Choroid plexus epithelial cell (primary cell): ENCODE data around the gene TRAM2.

Experiments used
- DNase-seq: peaks from one replicate; pipeline ENCODE4 v3.0.0-alpha.2; 2010; ENCODE audit warnings: low read depth
- H3K4me3 ChIP-seq: 2 replicates; pipeline ENCODE4 v1.5.1; 2011; ENCODE audit warnings: low read depth, mild to moderate bottlenecking, control low read depth, low read length, moderate library complexity
- TF ChIP-seq, protein P1 (sequence below): conservative IDR thresholded peaks from 2 replicates; pipeline ENCODE4 v1.5.1; 2011; ENCODE audit warnings: low read depth, mild to moderate bottlenecking, control low read depth, inconsistent platforms, low read length, moderate library complexity

The TRAM2 gene

DNA sequence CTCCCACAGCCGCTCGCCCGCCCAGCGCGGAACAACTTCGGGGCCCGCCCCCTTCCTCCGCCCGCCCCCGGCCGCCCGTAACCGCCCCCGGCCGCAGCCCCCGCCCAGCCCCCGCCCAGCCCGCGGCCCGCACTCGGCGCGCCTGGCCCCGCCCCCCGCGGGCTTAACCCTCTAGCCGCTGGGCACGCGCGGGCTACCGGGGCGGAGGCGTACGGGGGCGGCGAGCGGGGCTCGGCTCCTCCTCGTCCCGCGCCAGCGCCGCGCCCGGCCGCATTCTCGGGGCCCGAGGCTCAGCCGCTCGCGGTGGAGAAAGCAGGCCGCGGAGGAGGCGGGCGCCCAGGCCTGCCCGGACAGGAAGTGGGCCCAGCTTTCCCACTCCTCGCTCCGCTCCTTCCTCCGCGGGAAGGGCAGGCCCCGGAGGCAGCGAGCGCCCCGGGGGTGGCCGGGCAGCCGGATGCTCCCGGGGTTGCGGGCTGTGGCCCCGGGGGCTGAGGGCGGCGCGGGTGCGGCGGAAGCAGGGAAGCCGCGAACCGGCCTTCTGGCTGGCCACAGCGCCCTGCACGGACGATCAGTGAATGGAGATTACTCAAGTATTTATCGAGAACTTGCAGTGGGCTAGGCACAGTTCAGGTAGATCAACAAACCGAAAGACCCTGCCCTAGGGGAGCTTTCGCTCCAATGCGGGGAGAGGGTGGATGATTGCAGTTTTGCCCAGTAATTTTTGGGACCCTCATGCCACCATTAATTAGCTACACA lies at the start of gene TRAM2:
Gene TRAM2 (minus strand): TSS at position 39 of the 756 bp plus-strand sequence. CDS start 145 bp downstream, outside the sequence.
- TF ChIP-seq, protein P1, sequence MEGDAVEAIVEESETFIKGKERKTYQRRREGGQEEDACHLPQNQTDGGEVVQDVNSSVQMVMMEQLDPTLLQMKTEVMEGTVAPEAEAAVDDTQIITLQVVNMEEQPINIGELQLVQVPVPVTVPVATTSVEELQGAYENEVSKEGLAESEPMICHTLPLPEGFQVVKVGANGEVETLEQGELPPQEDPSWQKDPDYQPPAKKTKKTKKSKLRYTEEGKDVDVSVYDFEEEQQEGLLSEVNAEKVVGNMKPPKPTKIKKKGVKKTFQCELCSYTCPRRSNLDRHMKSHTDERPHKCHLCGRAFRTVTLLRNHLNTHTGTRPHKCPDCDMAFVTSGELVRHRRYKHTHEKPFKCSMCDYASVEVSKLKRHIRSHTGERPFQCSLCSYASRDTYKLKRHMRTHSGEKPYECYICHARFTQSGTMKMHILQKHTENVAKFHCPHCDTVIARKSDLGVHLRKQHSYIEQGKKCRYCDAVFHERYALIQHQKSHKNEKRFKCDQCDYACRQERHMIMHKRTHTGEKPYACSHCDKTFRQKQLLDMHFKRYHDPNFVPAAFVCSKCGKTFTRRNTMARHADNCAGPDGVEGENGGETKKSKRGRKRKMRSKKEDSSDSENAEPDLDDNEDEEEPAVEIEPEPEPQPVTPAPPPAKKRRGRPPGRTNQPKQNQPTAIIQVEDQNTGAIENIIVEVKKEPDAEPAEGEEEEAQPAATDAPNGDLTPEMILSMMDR = peak; percentile 29

GRCh38 chr6:52622810-52623209 lies 46.0 kb upstream of the TRAM2 start:
- no peak for DNase-seq
- H3K4me3 ChIP-seq = no peak overlapping the region
- TF ChIP-seq, protein P1 = no peak

More for the DNA sequence above, at the start of gene TRAM2:
- peak; percentile 84 for DNase-seq
- H3K4me3 ChIP-seq = peak within 1 kb of the TSS; percentile 99

- TF ChIP-seq, protein P1 = no peak
- H3K4me3 ChIP-seq = no peak overlapping the region
- DNase-seq = no peak
Observed at GRCh38 chr6:52621631-52622030, 44.8 kb upstream of the TRAM2 start.

DNA sequence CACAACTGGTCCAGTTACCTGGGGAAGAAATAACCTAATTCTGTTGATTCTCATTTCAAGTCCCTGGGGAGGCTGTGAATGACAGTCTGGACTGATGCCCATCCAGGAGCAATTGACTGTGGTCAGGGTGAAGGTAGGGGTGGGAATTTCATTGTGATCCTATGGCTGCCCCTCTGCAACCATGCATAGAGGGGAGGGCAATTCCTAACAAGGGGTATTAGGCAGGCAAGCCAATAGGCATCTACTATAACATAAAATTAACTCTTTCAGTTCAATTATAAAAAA lies 44.0 kb upstream of the TRAM2 start:
- DNase-seq = no peak
- no peak overlapping the region for H3K4me3 ChIP-seq
- TF ChIP-seq, protein P1 = no peak

GRCh38 chr6:52620055-52620905 lies 43.4 kb upstream of the TRAM2 start:
- no peak overlapping the region for H3K4me3 ChIP-seq
- TF ChIP-seq, protein P1 = no peak
- no peak for DNase-seq

DNA sequence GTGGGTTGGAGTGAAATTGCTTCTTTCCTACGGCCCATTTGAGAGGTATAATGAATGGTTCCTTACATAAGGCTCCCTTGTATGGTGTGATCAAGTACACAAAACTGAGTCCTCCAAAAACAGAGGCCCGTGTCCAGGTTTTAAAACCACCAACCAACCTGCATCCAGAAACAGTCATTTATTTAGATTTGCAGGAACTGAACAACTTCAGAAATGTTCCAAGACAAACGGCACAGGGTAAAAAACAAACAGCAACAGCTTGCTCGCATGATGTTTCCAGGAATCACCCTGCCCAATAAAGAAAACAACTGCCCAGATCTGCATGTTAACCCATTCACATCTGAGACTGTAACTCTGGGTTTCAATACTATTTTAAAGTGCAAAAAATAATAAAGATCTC lies 40.2 kb upstream of the TRAM2 start:
- TF ChIP-seq, protein P1 = no peak
- no peak overlapping the region for H3K4me3 ChIP-seq
- DNase-seq = peak; percentile 52
